Spleen (tissue), 11 donors: Measurements from ENCODE around the gene SDK1. TPM values are rescaled to one million over a fixed set of nuclear protein-coding genes. Genes with fewer than 3 reads are reported as not detected.

Source experiments
- DNase-seq: peaks from one replicate; pipeline ENCODE4 v3.0.0-alpha.2; 2020
- H3K27ac ChIP-seq, 8 donors: fragments of 200-600 bp; sonication (generic) in 7 of 8; 1 replicate in 4 of 8; 2 replicates in 4 of 8; pipeline versions ENCODE4 v1.5.0 to v1.8.0; 2016 to 2021; ENCODE audit warnings: inconsistent platforms in 4 of 8, mild to moderate bottlenecking in 4 of 8, moderate library complexity in 1 of 8
- H3K27me3 ChIP-seq, 7 donors: fragments of 200-600 bp; sonication (generic) in 6 of 7; replicated peaks in 1 of 7; 1 replicate in 4 of 7; 2 replicates in 3 of 7; pipeline versions ENCODE4 v1.5.0 to v1.8.0; 2016 to 2021; ENCODE audit warnings: inconsistent platforms in 3 of 7, mild to moderate bottlenecking in 1 of 7
- H3K36me3 ChIP-seq, 6 donors: fragments of 200-600 bp; sonication (generic) in 5 of 6; 1 replicate in 4 of 6; 2 replicates in 2 of 6; pipeline versions ENCODE4 v1.5.0 to v1.8.0; 2016 to 2021; ENCODE audit warnings: inconsistent platforms in 2 of 6
- H3K4me1 ChIP-seq, 6 donors: fragments of 200-600 bp; sonication (generic) in 5 of 6; 1 replicate in 3 of 6; 2 replicates in 3 of 6; pipeline versions ENCODE4 v1.5.0 to v1.8.0; 2016 to 2021; ENCODE audit warnings: inconsistent platforms in 3 of 6
- H3K4me3 ChIP-seq, 8 donors: fragments of 200-600 bp; sonication (generic) in 7 of 8; 1 replicate in 4 of 8; 2 replicates in 4 of 8; pipeline versions ENCODE4 v1.5.0 to v1.8.0; 2016 to 2021; ENCODE audit warnings: inconsistent platforms in 4 of 8, mild to moderate bottlenecking in 4 of 8, moderate library complexity in 2 of 8
- H3K9me3 ChIP-seq, 8 donors: fragments of 200-600 bp; sonication (generic) in 7 of 8; 1 replicate in 4 of 8; 2 replicates in 4 of 8; pipeline versions ENCODE4 v1.5.0 to v1.8.0; 2016 to 2021; ENCODE audit warnings: inconsistent platforms in 4 of 8
- POLR2A ChIP-seq, 3 donors: fragments of 450-650 bp; IDR thresholded peaks; one replicate each; pipeline ENCODE4 v1.5.1; 2017; ENCODE audit warnings: antibody characterized with exemption in 3 of 3, mild to moderate bottlenecking in 1 of 3
- POLR2AphosphoS5 ChIP-seq, 3 donors: sonication (generic); formaldehyde crosslinking; IDR thresholded peaks; one replicate each; pipeline ENCODE4 v1.5.1; 2017; ENCODE audit warnings: antibody characterized with exemption in 3 of 3
- WGBS, 5 donors: extraction: QIAGEN DNeasy Blood & Tissue Kit in 3 of 5; methylation state at CpG; one replicate each; pipeline versions ENCODE4 v1.1.5 to v1.1.7; 2013 to 2018; 5-methylcytosine and 5-hydroxymethylcytosine counted together
- intact Hi-C: fragments of 100-400 bp; cut with DNase I; formaldehyde crosslinking; loops from one replicate; pipeline ENCODE4 v1.15.0; 2023; ENCODE audit warnings: low total_unique reads
- polyA plus RNA-seq, 3 donors: library from polyadenylated mRNA; stranded (reverse); fragments of 200-250 nt; gene quantifications; one replicate each; pipeline ENCODE4 v1.2.1, GENCODE V29; 2013
- total RNA-seq, 7 donors: library from RNA; depleted of rRNA in 3 of 7; stranded (reverse); fragments of >200 nt in 3 of 7; fragmentation: NEBNext Ultra II Directional in 4 of 7; extraction: Animal tissue kit (Norgen Biotek cat#: 25700) in 4 of 7; gene quantifications; one replicate each; pipeline versions ENCODE4 v1.1.0 to v1.2.1, GENCODE V29; 2016 to 2021
- TF ChIP-seq, protein P1 (sequence below), 11 experiments: fragments of 200-600 bp in 7 of 11; fragments of 450-650 bp in 4 of 11; sonication (generic) in 4 of 11; IDR thresholded peaks in 8 of 11; conservative IDR thresholded peaks in 3 of 11; 1 replicate in 7 of 11; 2 replicates in 4 of 11; pipeline versions ENCODE4 v1.4.0 to v1.8.0; 2016 to 2021; ENCODE audit warnings: antibody characterized with exemption in 11 of 11, inconsistent platforms in 4 of 11, mild to moderate bottlenecking in 1 of 11
- donor health status: healthy with polysubstance abuse.
- donor health status: DM: no; HTN: no; CAD: no; lungs with moderate emphysema.
- donor health status: DM: no; HTN: no; CAD: no.
- donor health status: Bipolar disorder and iron deficiency.
- donor health status: healthy.
- donor health status: DM: no; HTN: no; CAD: no.
- donor health status: DM: yes; HTN: yes; CAD: no.

SDK1 gene
- total and polyA plus RNA-seq, 10 donors, result 3.2 to 54.1 (median 35.1) TPM

DNA sequence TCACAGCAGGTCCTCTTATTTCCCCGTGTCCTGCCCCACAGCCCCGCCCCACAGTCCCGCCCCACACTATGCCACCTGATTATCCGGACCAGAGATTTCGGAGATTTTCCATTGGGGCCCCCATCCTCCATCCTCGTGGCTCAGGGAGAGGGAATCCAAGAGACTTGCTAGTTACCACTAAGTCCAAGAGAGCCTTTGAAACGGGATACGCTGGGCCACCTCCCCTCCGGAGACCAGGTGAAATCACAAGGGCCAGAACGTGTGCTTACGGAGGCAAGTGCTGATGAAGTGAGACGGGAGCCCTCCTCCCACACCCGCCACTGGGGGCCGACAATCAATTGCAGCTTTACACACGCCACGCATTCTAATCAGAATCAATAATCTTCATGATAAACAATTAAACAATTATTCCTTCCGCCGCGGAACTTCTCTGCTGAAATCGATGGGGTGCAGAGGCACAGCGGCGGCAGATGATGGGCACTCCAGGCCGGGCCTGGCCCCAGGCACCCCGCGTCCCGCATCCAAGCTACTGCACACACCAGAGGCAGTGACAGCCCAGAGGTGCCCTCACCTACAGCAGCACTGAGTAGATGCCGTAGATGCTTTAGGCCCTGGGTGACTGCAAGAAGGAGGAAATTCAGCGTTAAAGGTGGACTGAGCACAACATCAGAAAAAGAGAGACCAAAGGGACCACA lies 847.0 kb downstream of the SDK1 start:
- Histone ChIP-seq H3K27me3 (peaks cover 0 to 22% (median 0%) of the 10 kb centered on the region in 7 donors), H3K36me3 (peaks cover 0 to 37% (median 2%) of the 10 kb centered on the region in 6 donors), H3K4me3 (no peak overlapping the region), H3K4me1 (peaks cover 0 to 17% (median 6%) of the 10 kb centered on the region in 6 donors), H3K27ac (no peak overlapping the region), H3K9me3 (no peaks in the 10 kb centered on the region)
- intact Hi-C loops, result no loop called here
- WGBS, 5 donors, result 89 to 93% (median 91%) methylated on average over 28 of the region's 28 CpGs
- TF ChIP-seq POLR2A (IDR thresholded peaks at IDR 0.05) (no peak), POLR2AphosphoS5 (IDR thresholded peaks at IDR 0.05) (no peak)
- TF ChIP-seq, protein P1, sequence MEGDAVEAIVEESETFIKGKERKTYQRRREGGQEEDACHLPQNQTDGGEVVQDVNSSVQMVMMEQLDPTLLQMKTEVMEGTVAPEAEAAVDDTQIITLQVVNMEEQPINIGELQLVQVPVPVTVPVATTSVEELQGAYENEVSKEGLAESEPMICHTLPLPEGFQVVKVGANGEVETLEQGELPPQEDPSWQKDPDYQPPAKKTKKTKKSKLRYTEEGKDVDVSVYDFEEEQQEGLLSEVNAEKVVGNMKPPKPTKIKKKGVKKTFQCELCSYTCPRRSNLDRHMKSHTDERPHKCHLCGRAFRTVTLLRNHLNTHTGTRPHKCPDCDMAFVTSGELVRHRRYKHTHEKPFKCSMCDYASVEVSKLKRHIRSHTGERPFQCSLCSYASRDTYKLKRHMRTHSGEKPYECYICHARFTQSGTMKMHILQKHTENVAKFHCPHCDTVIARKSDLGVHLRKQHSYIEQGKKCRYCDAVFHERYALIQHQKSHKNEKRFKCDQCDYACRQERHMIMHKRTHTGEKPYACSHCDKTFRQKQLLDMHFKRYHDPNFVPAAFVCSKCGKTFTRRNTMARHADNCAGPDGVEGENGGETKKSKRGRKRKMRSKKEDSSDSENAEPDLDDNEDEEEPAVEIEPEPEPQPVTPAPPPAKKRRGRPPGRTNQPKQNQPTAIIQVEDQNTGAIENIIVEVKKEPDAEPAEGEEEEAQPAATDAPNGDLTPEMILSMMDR (IDR thresholded peaks at IDR 0.05 in 8 of 11, conservative IDR thresholded peaks at IDR 0.05 in 3 of 11), result no peak
- DNase-seq, result no peak

DNA sequence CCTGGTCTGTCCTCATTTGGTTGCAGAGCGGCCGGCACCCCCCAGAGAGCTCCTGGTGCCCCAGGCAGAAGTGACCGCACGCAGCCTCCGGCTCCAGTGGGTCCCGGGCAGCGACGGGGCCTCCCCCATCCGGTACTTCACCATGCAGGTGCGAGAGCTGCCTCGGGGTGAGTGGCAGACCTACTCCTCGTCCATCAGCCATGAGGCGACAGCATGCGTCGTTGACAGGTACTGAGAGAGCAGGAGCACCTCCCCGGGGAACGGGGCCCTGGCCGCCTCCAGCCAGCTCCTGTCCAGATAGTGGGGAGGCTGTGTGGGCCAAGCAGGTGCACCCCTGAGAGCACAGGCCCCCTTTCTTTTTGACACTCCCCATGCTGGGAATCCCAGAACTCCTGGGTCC lies 848.2 kb downstream of the SDK1 start:
- Histone ChIP-seq H3K27me3 (peaks cover 0 to 16% (median 0%) of the 10 kb centered on the region in 7 donors), H3K4me3 (no peak overlapping the region), H3K36me3 (peaks cover 0 to 37% (median 2%) of the 10 kb centered on the region in 6 donors), H3K27ac (no peak overlapping the region), H3K9me3 (no peaks in the 10 kb centered on the region), H3K4me1 (peaks cover 0 to 11% (median 5%) of the 10 kb centered on the region in 6 donors)
- 83 to 94% (median 94%) methylated on average over 13 to 18 of the region's 18 CpGs for WGBS, 5 donors
- TF ChIP-seq, protein P1 (IDR thresholded peaks at IDR 0.05 in 8 of 11, conservative IDR thresholded peaks at IDR 0.05 in 3 of 11), result no peak
- TF ChIP-seq POLR2AphosphoS5 (IDR thresholded peaks at IDR 0.05), result no peak
- no peak for TF ChIP-seq POLR2A (IDR thresholded peaks at IDR 0.05)
- DNase-seq, result no peak
- intact Hi-C loops, result no loop called here

DNA sequence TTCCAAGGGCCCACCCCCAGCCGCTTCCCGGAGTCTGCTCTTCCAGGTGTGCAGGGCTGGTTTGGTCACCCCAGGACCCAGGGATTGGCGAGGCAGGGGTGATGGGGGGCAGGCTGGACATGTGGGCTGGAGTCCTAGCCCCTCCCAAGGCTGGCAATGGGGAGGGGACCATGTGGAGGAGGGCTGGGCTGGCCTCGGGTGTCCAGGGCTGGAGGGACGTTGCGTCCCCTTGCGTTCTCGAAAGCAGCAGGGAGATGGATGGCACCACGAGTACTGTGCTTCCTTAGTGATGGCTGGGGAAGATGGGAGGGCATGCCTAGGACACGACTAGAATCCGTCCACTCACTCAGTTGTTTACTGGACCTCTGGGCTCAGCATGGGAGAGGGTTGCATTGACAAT lies 848.6 kb downstream of the SDK1 start:
- peaks cover 0 to 12% (median 0%) of the 10 kb centered on the region in 7 donors for H3K27me3 ChIP-seq
- peaks cover 0 to 7% (median 2%) of the 10 kb centered on the region in 6 donors for H3K4me1 ChIP-seq
- peaks cover 0 to 37% (median 2%) of the 10 kb centered on the region in 6 donors for H3K36me3 ChIP-seq
- no peak overlapping the region for H3K4me3 ChIP-seq
- TF ChIP-seq POLR2AphosphoS5 (IDR thresholded peaks at IDR 0.05), result no peak
- TF ChIP-seq, protein P1 (IDR thresholded peaks at IDR 0.05 in 8 of 11, conservative IDR thresholded peaks at IDR 0.05 in 3 of 11), result no peak
- intact Hi-C loops, result no loop called here
- WGBS, 5 donors, result 83 to 94% (median 89%) methylated on average over 9 to 11 of the region's 11 CpGs
- H3K27ac ChIP-seq, result no peak overlapping the region
- DNase-seq, result no peak
- no peaks in the 10 kb centered on the region for H3K9me3 ChIP-seq

DNA sequence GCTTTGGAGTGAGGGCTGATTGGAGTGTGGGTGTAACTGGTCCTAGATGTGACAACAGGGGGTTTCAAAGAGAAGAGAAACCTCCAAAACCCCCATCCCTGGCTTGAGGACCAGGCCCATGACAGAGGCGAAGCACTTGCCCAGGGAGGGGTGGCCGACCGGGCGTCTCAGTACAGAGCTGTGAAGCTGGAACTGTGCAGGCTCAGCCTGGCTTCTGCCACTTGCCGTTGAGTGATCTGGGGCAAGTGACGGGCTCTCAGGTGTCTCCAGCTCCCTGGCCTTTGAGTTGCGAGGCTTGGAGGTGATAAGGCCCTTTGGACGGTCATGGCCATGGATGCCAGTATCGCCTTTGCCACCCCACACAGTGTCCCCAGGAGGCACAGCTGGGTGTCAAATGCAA lies 849.7 kb downstream of the SDK1 start:
- peaks cover 0 to 36% (median 2%) of the 10 kb centered on the region in 6 donors for H3K36me3 ChIP-seq
- peaks cover 0 to 1% (median 0%) of the 10 kb centered on the region in 7 donors for H3K27me3 ChIP-seq
- TF ChIP-seq POLR2AphosphoS5 (IDR thresholded peaks at IDR 0.05) (no peak), POLR2A (IDR thresholded peaks at IDR 0.05) (no peak)
- TF ChIP-seq, protein P1 (IDR thresholded peaks at IDR 0.05 in 8 of 11, conservative IDR thresholded peaks at IDR 0.05 in 3 of 11), result no peak
- no peak overlapping the region for H3K4me3 ChIP-seq
- H3K9me3 ChIP-seq, result no peaks in the 10 kb centered on the region
- H3K27ac ChIP-seq, result no peak overlapping the region
- no peak for DNase-seq
- no peaks in the 10 kb centered on the region for H3K4me1 ChIP-seq
- 89 to 99% (median 96%) methylated on average over 6 to 9 of the region's 9 CpGs for WGBS, 5 donors
- intact Hi-C loops, result no loop called here
